Stimulated activated CD4-positive, alpha-beta T cell treated with anti-CD3 and anti-CD28 coated beads, TNF-alpha, amount 100 ng/mL, for 48 hours (primary cell): ENCODE data around the gene ACTL7B.
"Not testable (repeated sequence)": the region's sequence is repeated elsewhere in the genome, so short reads cannot be mapped to it uniquely, and the experiment has no call there.

Source experiments
- DNase-seq, 3 donors: peaks; one replicate each; pipeline ENCODE4 v3.0.0-alpha.2; 2020; ENCODE audit warnings: low read depth in 3 of 3

Gene ACTL7B

GRCh38 chr9:108855888-108856287 is at the start of gene ACTL7B:
Gene ACTL7B, minus strand, starts transcription at chr9:108855986. Its CDS starts 56 bp downstream, at chr9:108855930.
- no peak for DNase-seq

GRCh38 chr9:108905494-108905893 is 49.7 kb upstream of the ACTL7B start:
- no peak for DNase-seq

GRCh38 chr9:108904161-108904560 is 48.4 kb upstream of the ACTL7B start:
- DNase-seq = no peak

- DNase-seq = no peak
Observed at GRCh38 chr9:108903420-108904103, 47.8 kb upstream of the ACTL7B start.

- no peak for DNase-seq
Observed at GRCh38 chr9:108900176-108900575, 44.4 kb upstream of the ACTL7B start.

- DNase-seq = not testable (repeated sequence)
Observed at GRCh38 chr9:108899023-108899695, 43.4 kb upstream of the ACTL7B start.

- no peak for DNase-seq
Observed at GRCh38 chr9:108897324-108898096, 41.7 kb upstream of the ACTL7B start.

GRCh38 chr9:108894225-108894997 is 38.6 kb upstream of the ACTL7B start:
- no peak for DNase-seq

- DNase-seq = no peak
Observed at GRCh38 chr9:108889649-108890067, 33.9 kb upstream of the ACTL7B start.

GRCh38 chr9:108886594-108887271 is 30.9 kb upstream of the ACTL7B start:
- not testable (repeated sequence) for DNase-seq

- DNase-seq = peak; percentile 47 to 58 (median 58)
Observed at GRCh38 chr9:108885643-108886348, 30.0 kb upstream of the ACTL7B start.

GRCh38 chr9:108884701-108885100 is 28.9 kb upstream of the ACTL7B start:
- DNase-seq = no peak

- DNase-seq = no peak
Observed at GRCh38 chr9:108883085-108883484, 27.3 kb upstream of the ACTL7B start.

- DNase-seq = no peak
Observed at GRCh38 chr9:108882052-108882888, 26.5 kb upstream of the ACTL7B start.

GRCh38 chr9:108880738-108881316 is 25.0 kb upstream of the ACTL7B start:
- DNase-seq = no peak

GRCh38 chr9:108877524-108877923 is 21.7 kb upstream of the ACTL7B start:
- no peak for DNase-seq

GRCh38 chr9:108876425-108876824 is 20.6 kb upstream of the ACTL7B start:
- no peak for DNase-seq

GRCh38 chr9:108874058-108874788 is 18.4 kb upstream of the ACTL7B start:
- DNase-seq = no peak
